HepG2 (cell line): Measurements from ENCODE around the gene OPN1SW.

Experiments used
- CBX1 ChIP-seq: IDR thresholded peaks from one replicate; pipeline ENCODE4 v1.6.1; 2016; ENCODE audit warnings: antibody characterized with exemption, low read depth
- CTCF ChIP-seq: sonication (generic); formaldehyde crosslinking; IDR thresholded peaks from 2 replicates; pipeline ENCODE4 v1.5.0; 2020; ENCODE audit warnings: mild to moderate bottlenecking, missing genetic modification reagents, moderate library complexity
- HNF4G ChIP-seq, 2 experiments: sonication (generic) in 1 of 2; formaldehyde crosslinking in 1 of 2; IDR thresholded peaks; 2 replicates each; pipeline versions ENCODE4 v1.4.0 to v1.6.1; 2011 to 2020; ENCODE audit warnings: borderline replicate concordance in 2 of 2, low read depth in 2 of 2, mild to moderate bottlenecking in 2 of 2, low read length in 1 of 2, missing genetic modification reagents in 1 of 2, moderate library complexity in 1 of 2
- MED1 ChIP-seq: sonication (generic); formaldehyde crosslinking; IDR thresholded peaks from 2 replicates; pipeline ENCODE4 v1.4.0; 2020; ENCODE audit warnings: missing genetic modification reagents
- NR2F6 ChIP-seq, 2 experiments: IDR thresholded peaks; 2 replicates each; pipeline ENCODE4 v1.6.1; 2016; ENCODE audit warnings: antibody characterized with exemption in 1 of 2, mild to moderate bottlenecking in 1 of 2
- POGK ChIP-seq: sonication (generic); formaldehyde crosslinking; conservative IDR thresholded peaks from 2 replicates; pipeline ENCODE4 v1.8.0; 2022; ENCODE audit warnings: mild to moderate bottlenecking, moderate library complexity, missing genetic modification reagents
- THAP11 ChIP-seq: IDR thresholded peaks from 2 replicates; pipeline ENCODE4 v1.6.1; 2016; ENCODE audit warnings: missing biosample characterization, missing genetic modification reagents
- ZNF567 ChIP-seq: sonication (generic); formaldehyde crosslinking; IDR thresholded peaks from 2 replicates; pipeline ENCODE4 v1.8.1; 2023; ENCODE audit warnings: mild to moderate bottlenecking, missing genetic modification reagents, borderline replicate concordance
- ZNF569 ChIP-seq: sonication (generic); formaldehyde crosslinking; IDR thresholded peaks from 2 replicates; pipeline ENCODE4 v1.5.0; 2020; ENCODE audit warnings: mild to moderate bottlenecking, missing genetic modification reagents, moderate library complexity, borderline replicate concordance

- TF ChIP-seq NR2F6 (IDR thresholded peaks at IDR 0.05): no peak
- TF ChIP-seq NR2F6 (CRISPR knock-in tag; IDR thresholded peaks at IDR 0.05): no peak
- no peak for TF ChIP-seq ZNF567
- no peak for TF ChIP-seq ZNF569 (CRISPR knock-in tag)
- no peak for TF ChIP-seq CTCF
- TF ChIP-seq POGK (CRISPR knock-in tag): no peak
- TF ChIP-seq CBX1: no peak
- no peak for TF ChIP-seq MED1 (CRISPR knock-in tag)
- no peak for TF ChIP-seq THAP11 (CRISPR knock-in tag)
- no peak for TF ChIP-seq HNF4G (IDR thresholded peaks at IDR 0.05; ENCODE audit: borderline replicate concordance, low read depth, low read length)
- no peak for TF ChIP-seq HNF4G (CRISPR knock-in tag; IDR thresholded peaks at IDR 0.05; ENCODE audit: borderline replicate concordance, low read depth)
Measured at GRCh38 chr7:128821724-128822123, 46.1 kb upstream of the OPN1SW start.
